HG03521 (cell line): ENCODE measurements around the gene TCF20.

Experiments used
- ATAC-seq: cut with Tn5 transposase; IDR thresholded peaks from one replicate; pipeline ENCODE4 v1.9.1; 2021; ENCODE audit warnings: mild to moderate bottlenecking, moderate library complexity; ENCODE audit not compliant: unreplicated experiment

TCF20 gene

GRCh38 chr22:42282252-42282942 is 11.9 kb upstream of the TCF20 start:
- ATAC-seq = no peak

GRCh38 chr22:42281706-42282251 is 11.3 kb upstream of the TCF20 start:
- ATAC-seq = no peak

- no peak for ATAC-seq
These were observed 10.8 kb upstream of the TCF20 start for GRCh38 chr22:42281284-42281683.

GRCh38 chr22:42280836-42281235 is 10.4 kb upstream of the TCF20 start:
- no peak for ATAC-seq

- ATAC-seq = no peak
These were observed 9.7 kb upstream of the TCF20 start for GRCh38 chr22:42280140-42280539.

GRCh38 chr22:42279425-42280020 is 9.1 kb upstream of the TCF20 start:
- ATAC-seq = no peak

- no peak for ATAC-seq
These were observed 7.7 kb upstream of the TCF20 start for GRCh38 chr22:42277988-42278776.

GRCh38 chr22:42277232-42277753 is 6.8 kb upstream of the TCF20 start:
- no peak for ATAC-seq

GRCh38 chr22:42275970-42276369 is 5.5 kb upstream of the TCF20 start:
- ATAC-seq = no peak

GRCh38 chr22:42275176-42275575 is 4.7 kb upstream of the TCF20 start:
- no peak for ATAC-seq

- ATAC-seq = no peak
These were observed 3.5 kb upstream of the TCF20 start for GRCh38 chr22:42273855-42274451.

GRCh38 chr22:42272431-42272999 is 2.1 kb upstream of the TCF20 start:
- ATAC-seq = no peak

GRCh38 chr22:42271906-42272305 is 1.5 kb upstream of the TCF20 start:
- ATAC-seq = no peak

- ATAC-seq = no peak
These were observed 849 bp upstream of the TCF20 start for GRCh38 chr22:42271191-42271813.

- ATAC-seq = peak; percentile 37
These were observed 310 bp downstream of the TCF20 start for GRCh38 chr22:42270176-42270509.

GRCh38 chr22:42269432-42270175 is 849 bp downstream of the TCF20 start:
- peak; percentile 38 for ATAC-seq

- ATAC-seq = no peak
These were observed 1.5 kb downstream of the TCF20 start for GRCh38 chr22:42268852-42269410.

- ATAC-seq = no peak
These were observed 5.1 kb downstream of the TCF20 start for GRCh38 chr22:42265321-42265720.

- ATAC-seq = no peak
These were observed 6.5 kb downstream of the TCF20 start for GRCh38 chr22:42263944-42264343.
